ENCODE results near the gene WNK4.

Gene WNK4

GRCh38 chr17:42818379-42818778 lies 38.0 kb downstream of the WNK4 start:
- Histone ChIP-seq H3K4me1 (ENCODE audit: insufficient read depth, low read length) (peaks cover under 1% of the 10 kb centered on the region), H3K4me3 (ENCODE audit: low read length) (no peak overlapping the region), H2AFZ (ENCODE audit: low read depth, low read length) (no peak overlapping the region), H3K9me3 (ENCODE audit: low read length) (no peaks in the 10 kb centered on the region), H3K36me3 (ENCODE audit: insufficient read depth, low read length) (peaks cover 72% of the 10 kb centered on the region), H3K27me3 (ENCODE audit: insufficient read depth, low read length) (no peaks in the 10 kb centered on the region)

GRCh38 chr17:42819939-42820535 lies 39.6 kb downstream of the WNK4 start:
- peaks cover 3% of the 10 kb centered on the region for H3K4me1 ChIP-seq (ENCODE audit: insufficient read depth, low read length)
- H3K27me3 ChIP-seq (ENCODE audit: insufficient read depth, low read length): no peaks in the 10 kb centered on the region
- H3K4me3 ChIP-seq (ENCODE audit: low read length): no peak overlapping the region
- no peak overlapping the region for H2AFZ ChIP-seq (ENCODE audit: low read depth, low read length)
- no peaks in the 10 kb centered on the region for H3K9me3 ChIP-seq (ENCODE audit: low read length)
- H3K36me3 ChIP-seq (ENCODE audit: insufficient read depth, low read length): peaks cover 56% of the 10 kb centered on the region

DNA sequence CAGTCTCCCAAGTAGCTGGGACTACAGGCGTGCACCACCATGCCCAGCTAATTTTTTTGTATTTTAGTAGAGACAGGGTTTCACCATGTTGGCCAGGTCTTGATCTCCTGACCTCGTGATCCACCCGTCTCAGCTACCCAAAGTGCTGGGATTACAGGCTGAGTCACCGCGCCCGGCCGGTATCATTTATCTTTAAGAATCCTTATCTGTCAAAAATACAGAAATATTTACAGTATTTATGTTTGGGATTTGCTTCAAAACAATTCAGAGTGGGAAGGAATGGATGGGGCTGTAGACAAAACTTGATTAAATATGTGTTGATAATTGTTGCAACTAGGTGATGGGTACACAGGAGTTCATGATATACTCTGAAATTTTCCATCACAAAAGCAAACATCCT lies 40.8 kb downstream of the WNK4 start:
- Histone ChIP-seq H3K9me3 (ENCODE audit: low read length) (no peaks in the 10 kb centered on the region), H2AFZ (ENCODE audit: low read depth, low read length) (no peak overlapping the region), H3K4me1 (ENCODE audit: insufficient read depth, low read length) (peaks cover 3% of the 10 kb centered on the region), H3K4me3 (ENCODE audit: low read length) (no peak overlapping the region), H3K27me3 (ENCODE audit: insufficient read depth, low read length) (no peaks in the 10 kb centered on the region), H3K36me3 (ENCODE audit: insufficient read depth, low read length) (peaks cover 47% of the 10 kb centered on the region)

- Histone ChIP-seq H3K4me3 (ENCODE audit: low read length) (no peak overlapping the region), H3K9me3 (ENCODE audit: low read length) (no peaks in the 10 kb centered on the region), H3K27me3 (ENCODE audit: insufficient read depth, low read length) (no peaks in the 10 kb centered on the region), H2AFZ (ENCODE audit: low read depth, low read length) (no peak overlapping the region), H3K4me1 (ENCODE audit: insufficient read depth, low read length) (peaks cover 10% of the 10 kb centered on the region), H3K36me3 (ENCODE audit: insufficient read depth, low read length) (no peaks in the 10 kb centered on the region)
These were observed 47.1 kb downstream of the WNK4 start for GRCh38 chr17:42827472-42827871.

DNA sequence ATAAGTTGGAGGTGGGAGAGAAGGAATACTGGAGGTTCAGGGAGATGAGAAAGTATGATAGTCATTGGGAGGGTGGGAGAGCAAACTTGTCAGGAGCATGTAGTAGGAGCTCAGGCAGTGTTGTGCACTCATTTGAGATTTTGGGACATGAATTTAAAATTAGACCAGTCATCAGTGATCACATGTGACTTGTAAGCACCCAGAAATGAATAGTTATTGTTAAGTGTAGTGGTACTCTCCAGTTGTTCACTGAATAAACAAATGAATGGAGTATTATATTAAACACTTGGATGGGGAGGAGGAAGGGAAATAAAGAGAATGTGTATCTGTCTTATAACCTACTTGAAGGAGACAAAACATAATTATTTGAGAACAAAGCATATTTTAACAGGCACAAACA lies 50.6 kb downstream of the WNK4 start:
- Histone ChIP-seq H2AFZ (ENCODE audit: low read depth, low read length) (no peak overlapping the region), H3K36me3 (ENCODE audit: insufficient read depth, low read length) (peaks cover 15% of the 10 kb centered on the region), H3K27me3 (ENCODE audit: insufficient read depth, low read length) (no peaks in the 10 kb centered on the region), H3K4me1 (ENCODE audit: insufficient read depth, low read length) (peaks cover 17% of the 10 kb centered on the region), H3K4me3 (ENCODE audit: low read length) (no peak overlapping the region), H3K9me3 (ENCODE audit: low read length) (no peaks in the 10 kb centered on the region)

GRCh38 chr17:42832213-42832933 lies 52.0 kb downstream of the WNK4 start:
- Histone ChIP-seq H3K27me3 (ENCODE audit: insufficient read depth, low read length) (no peaks in the 10 kb centered on the region), H3K36me3 (ENCODE audit: insufficient read depth, low read length) (peaks cover 26% of the 10 kb centered on the region)

DNA sequence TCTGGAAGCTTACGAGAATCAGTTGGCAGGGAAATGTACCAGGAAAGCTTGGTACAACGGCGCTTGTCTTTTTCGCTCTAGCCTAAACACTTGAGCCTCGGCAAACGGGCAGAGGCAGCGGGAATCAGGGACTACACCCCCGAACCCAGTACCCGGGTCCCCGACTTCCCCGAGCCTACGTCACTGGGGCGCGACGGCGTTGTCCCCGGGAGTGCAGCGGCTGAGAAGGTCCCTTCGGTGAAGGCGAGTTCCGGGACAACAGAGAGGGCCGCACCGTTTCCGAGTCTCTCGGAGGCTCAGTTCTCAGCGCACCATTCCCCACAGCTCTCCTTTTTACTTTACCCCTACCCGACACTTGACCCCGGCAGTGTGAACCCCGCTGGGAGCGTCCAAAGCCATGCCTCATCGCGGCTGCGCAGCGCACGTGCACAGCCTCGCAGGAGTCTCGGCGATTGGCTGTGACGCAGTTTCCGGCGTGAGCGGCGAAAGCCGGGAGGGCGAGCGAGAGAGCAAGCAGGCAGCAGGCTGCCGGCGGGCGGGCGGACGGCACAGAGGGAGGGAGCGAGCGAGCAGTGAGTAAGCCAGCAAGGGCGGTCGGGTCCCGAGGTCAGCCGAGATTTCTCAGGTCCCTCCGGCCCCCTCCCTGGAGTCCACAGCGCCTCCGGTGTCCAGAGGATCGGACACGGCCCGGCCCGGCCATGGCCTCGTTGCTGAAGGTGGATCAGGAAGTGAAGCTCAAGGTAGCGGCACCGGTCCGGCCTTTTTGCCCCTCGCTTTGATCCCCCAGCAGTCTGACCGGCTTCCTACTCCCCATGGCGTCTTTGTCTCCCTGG lies 52.7 kb downstream of the WNK4 start, which contains the start of gene PSME3:
Gene PSME3 (plus strand): TSS at position 464 of the 833 bp plus-strand sequence. CDS start 235 bp downstream, at position 699.
- Histone ChIP-seq H3K4me3 (ENCODE audit: low read length) (peak within 1 kb of the TSS; percentile 65), H3K9me3 (ENCODE audit: low read length) (no peaks in the 10 kb centered on the region), H3K27me3 (ENCODE audit: insufficient read depth, low read length) (no peaks in the 10 kb centered on the region), H2AFZ (ENCODE audit: low read depth, low read length) (peak within 1 kb of the TSS; percentile 69), H3K4me1 (ENCODE audit: insufficient read depth, low read length) (peaks cover 17% of the 10 kb centered on the region), H3K36me3 (ENCODE audit: insufficient read depth, low read length) (peaks cover 33% of the 10 kb centered on the region)

More at GRCh38 chr17:42832213-42832933, 52.0 kb downstream of the WNK4 start:
- H3K4me3 ChIP-seq (ENCODE audit: low read length): peak overlapping the region; percentile 65
- H2AFZ ChIP-seq (ENCODE audit: low read depth, low read length): peak overlapping the region; percentile 69
- no peaks in the 10 kb centered on the region for H3K9me3 ChIP-seq (ENCODE audit: low read length)
- peaks cover 17% of the 10 kb centered on the region for H3K4me1 ChIP-seq (ENCODE audit: insufficient read depth, low read length)

- peak overlapping the region; percentile 69 for H2AFZ ChIP-seq (ENCODE audit: low read depth, low read length)
- H3K4me3 ChIP-seq (ENCODE audit: low read length): peak overlapping the region; percentile 65
- H3K4me1 ChIP-seq (ENCODE audit: insufficient read depth, low read length): peaks cover 17% of the 10 kb centered on the region
- peaks cover 41% of the 10 kb centered on the region for H3K36me3 ChIP-seq (ENCODE audit: insufficient read depth, low read length)
- no peaks in the 10 kb centered on the region for H3K27me3 ChIP-seq (ENCODE audit: insufficient read depth, low read length)
- H3K9me3 ChIP-seq (ENCODE audit: low read length): no peaks in the 10 kb centered on the region
These were observed 53.5 kb downstream of the WNK4 start for GRCh38 chr17:42833767-42834422.

DNA sequence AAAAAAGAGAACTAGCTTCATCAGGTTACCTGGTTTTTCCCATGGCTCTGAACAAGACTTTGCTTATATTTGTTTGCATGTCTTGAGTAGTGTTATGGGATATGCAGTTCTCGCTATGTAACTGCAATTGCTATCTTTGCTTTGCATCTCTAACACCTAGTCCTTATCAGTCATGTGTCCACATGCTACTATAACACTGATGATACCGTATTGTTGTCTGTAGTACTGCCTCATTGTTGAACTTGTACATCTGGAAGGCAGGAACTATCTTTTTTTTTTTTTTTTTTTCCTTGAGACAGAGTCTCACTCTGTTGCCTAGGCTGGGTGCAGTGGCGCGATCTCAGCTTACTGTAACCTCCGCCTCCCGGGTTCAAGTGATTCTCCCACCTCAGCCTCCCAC lies 55.3 kb downstream of the WNK4 start:
- Histone ChIP-seq H3K9me3 (ENCODE audit: low read length) (no peaks in the 10 kb centered on the region), H3K27me3 (ENCODE audit: insufficient read depth, low read length) (no peaks in the 10 kb centered on the region), H3K4me1 (ENCODE audit: insufficient read depth, low read length) (peaks cover 17% of the 10 kb centered on the region), H2AFZ (ENCODE audit: low read depth, low read length) (no peak overlapping the region), H3K4me3 (ENCODE audit: low read length) (no peak overlapping the region), H3K36me3 (ENCODE audit: insufficient read depth, low read length) (peaks cover 52% of the 10 kb centered on the region)

- Histone ChIP-seq H3K4me1 (ENCODE audit: insufficient read depth, low read length) (no peaks in the 10 kb centered on the region), H3K27me3 (ENCODE audit: insufficient read depth, low read length) (no peaks in the 10 kb centered on the region), H3K9me3 (ENCODE audit: low read length) (no peaks in the 10 kb centered on the region), H3K4me3 (ENCODE audit: low read length) (no peak overlapping the region), H3K36me3 (ENCODE audit: insufficient read depth, low read length) (peaks cover 73% of the 10 kb centered on the region), H2AFZ (ENCODE audit: low read depth, low read length) (no peak overlapping the region)
These were observed 61.7 kb downstream of the WNK4 start for GRCh38 chr17:42841975-42842685.

GRCh38 chr17:42843358-42843934 lies 63.0 kb downstream of the WNK4 start:
- Histone ChIP-seq H3K9me3 (ENCODE audit: low read length) (no peaks in the 10 kb centered on the region), H2AFZ (ENCODE audit: low read depth, low read length) (no peak overlapping the region), H3K36me3 (ENCODE audit: insufficient read depth, low read length) (peaks cover 60% of the 10 kb centered on the region), H3K27me3 (ENCODE audit: insufficient read depth, low read length) (no peaks in the 10 kb centered on the region), H3K4me3 (ENCODE audit: low read length) (no peak overlapping the region), H3K4me1 (ENCODE audit: insufficient read depth, low read length) (no peaks in the 10 kb centered on the region)

DNA sequence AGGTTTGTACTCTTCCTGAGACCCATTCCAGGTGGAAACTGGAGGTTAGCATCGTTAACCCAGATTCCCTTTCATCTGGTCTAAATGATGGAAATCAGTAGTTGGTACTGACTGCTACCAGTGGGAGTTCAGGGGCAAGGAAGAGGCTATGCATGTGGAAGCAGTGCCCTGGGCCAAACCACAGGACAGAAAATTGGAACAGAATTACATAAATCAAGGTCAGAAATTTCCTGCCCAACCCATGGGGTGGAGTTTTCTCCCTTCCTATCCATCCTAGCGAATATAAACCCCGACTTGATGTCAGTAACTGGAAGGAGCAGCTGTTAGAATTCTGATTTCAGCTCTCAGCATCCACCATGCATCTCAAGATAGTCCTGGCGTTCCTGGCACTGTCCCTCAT lies 63.9 kb downstream of the WNK4 start, which contains the start of gene AOC2:
Gene AOC2 (plus strand): TSS at position 310 of the 400 bp plus-strand sequence. CDS start 47 bp downstream, at position 357.
- Histone ChIP-seq H3K27me3 (ENCODE audit: insufficient read depth, low read length) (no peaks in the 10 kb centered on the region), H3K36me3 (ENCODE audit: insufficient read depth, low read length) (peaks cover 52% of the 10 kb centered on the region), H3K4me1 (ENCODE audit: insufficient read depth, low read length) (no peaks in the 10 kb centered on the region), H3K4me3 (ENCODE audit: low read length) (no peak within 1 kb of the TSS), H3K9me3 (ENCODE audit: low read length) (no peaks in the 10 kb centered on the region), H2AFZ (ENCODE audit: low read depth, low read length) (no peak within 1 kb of the TSS)

Data from neuron (in vitro differentiated cells).